ENCODE data around the gene PRADC1.

GRCh38 chr2:73218298-73218697, 14.7 kb downstream of the PRADC1 start:
- TF ChIP-seq CTCF (IDR thresholded peaks at IDR 0.05 in 8 of 11, conservative IDR thresholded peaks at IDR 0.05 in 3 of 11) (no peak), POLR2AphosphoS5 (IDR thresholded peaks at IDR 0.05) (no peak), POLR2A (IDR thresholded peaks at IDR 0.05) (no peak)

Data from spleen (tissue), 7 donors.